Measurements from ENCODE around the gene EMSY.

DNA sequence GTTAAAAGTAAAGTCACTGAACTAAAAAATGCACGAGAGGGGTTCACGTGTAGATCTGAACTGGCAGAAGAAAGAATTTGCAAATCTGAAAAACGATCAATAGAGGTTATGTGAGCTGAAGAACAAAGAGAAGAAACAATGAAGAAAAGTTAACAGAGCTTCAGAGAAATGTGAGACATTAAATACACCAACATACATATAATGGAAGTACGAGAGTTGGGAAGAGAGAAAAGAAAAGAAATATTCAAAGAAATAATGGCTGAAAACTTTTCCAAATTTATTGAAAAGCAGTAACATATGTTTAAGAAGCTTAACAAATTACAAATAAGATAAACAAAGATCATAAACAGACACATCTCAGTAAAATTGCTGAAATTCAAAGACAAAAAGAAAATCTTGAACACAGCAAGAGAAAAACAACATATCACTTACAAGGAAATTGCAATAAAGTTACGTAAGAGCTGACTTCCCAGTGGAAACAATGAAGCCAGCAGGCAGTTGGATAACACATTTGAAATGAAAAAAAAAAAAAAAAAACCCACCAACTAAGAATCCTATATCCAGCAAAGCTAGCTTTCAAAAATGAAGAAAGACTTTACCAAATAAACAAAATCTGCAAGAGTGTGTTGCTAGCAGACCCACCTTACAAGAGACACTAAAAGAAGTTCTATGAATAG lies 56.8 kb downstream of the EMSY start:
- TF ChIP-seq, protein P1, sequence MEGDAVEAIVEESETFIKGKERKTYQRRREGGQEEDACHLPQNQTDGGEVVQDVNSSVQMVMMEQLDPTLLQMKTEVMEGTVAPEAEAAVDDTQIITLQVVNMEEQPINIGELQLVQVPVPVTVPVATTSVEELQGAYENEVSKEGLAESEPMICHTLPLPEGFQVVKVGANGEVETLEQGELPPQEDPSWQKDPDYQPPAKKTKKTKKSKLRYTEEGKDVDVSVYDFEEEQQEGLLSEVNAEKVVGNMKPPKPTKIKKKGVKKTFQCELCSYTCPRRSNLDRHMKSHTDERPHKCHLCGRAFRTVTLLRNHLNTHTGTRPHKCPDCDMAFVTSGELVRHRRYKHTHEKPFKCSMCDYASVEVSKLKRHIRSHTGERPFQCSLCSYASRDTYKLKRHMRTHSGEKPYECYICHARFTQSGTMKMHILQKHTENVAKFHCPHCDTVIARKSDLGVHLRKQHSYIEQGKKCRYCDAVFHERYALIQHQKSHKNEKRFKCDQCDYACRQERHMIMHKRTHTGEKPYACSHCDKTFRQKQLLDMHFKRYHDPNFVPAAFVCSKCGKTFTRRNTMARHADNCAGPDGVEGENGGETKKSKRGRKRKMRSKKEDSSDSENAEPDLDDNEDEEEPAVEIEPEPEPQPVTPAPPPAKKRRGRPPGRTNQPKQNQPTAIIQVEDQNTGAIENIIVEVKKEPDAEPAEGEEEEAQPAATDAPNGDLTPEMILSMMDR (IDR thresholded peaks at IDR 0.05), result no peak
- TF ChIP-seq POLR2AphosphoS5 (IDR thresholded peaks at IDR 0.05) (no peak), EP300 (IDR thresholded peaks at IDR 0.05; ENCODE audit: low read depth) (no peak)
